Measurements from ENCODE around the gene MCOLN1. TPM values are rescaled to one million over a fixed set of nuclear protein-coding genes. Genes with fewer than 3 reads are reported as not detected.

The MCOLN1 gene
- total and polyA plus RNA-seq, 2 of the 8 experiments (the other 6 are each of a cell fraction or from before 2014, with no cell fraction given), result 19.1 to 40.0 TPM

DNA sequence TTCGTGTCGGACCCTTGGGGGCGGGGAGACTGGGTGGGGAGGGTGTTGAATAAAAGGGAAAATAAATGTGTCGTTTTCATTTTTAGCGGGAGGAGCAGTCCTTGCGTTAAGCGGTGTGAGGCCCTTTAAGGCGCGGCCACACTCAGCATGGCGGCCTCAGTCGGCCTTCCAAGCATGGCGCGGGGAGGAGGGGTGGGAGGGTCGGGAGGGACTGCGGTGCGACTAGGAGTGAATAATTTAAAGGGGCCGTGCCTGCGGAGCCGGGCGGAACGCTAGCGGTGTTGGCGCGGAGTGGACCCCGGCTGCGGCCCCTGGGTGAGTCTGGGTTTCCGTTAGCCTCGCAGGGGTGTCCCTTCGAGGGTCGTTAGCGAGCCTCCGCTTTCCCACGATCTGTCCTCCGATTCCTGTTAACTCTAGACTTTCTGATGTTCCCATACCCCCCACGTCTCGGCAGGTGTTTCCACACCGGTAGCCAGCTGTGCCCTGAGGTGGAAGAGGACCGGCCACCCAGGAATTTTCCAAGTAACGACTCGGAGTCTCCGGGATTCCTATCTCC, 11.6 kb downstream of the MCOLN1 start:
- H2AFZ ChIP-seq (ENCODE audit: low read length), result no peak overlapping the region
- peak overlapping the region in 3 of 4 experiments; percentile 51 to 74 (median 54); a peak in 5 of 7 replicates for H3K9ac ChIP-seq (replicated peaks in 1 of 4; ENCODE audit: extremely low read depth in 1 of 4, low read depth in 3 of 4, low read length in 3 of 4)
- peaks cover 0 to 6% (median 3%) of the 10 kb centered on the region in 4 experiments; a peak in 4 of 7 replicates for H3K4me1 ChIP-seq (replicated peaks in 1 of 4; ENCODE audit: control insufficient read depth in 3 of 4, insufficient read depth in 4 of 4, low read length in 3 of 4)
- peak overlapping the region; percentile 49 for H3K56ac ChIP-seq (replicated peaks; ENCODE audit: insufficient read length, low read depth, low read length)
- no peak overlapping the region for H2AK5ac ChIP-seq (ENCODE audit: low read depth, low read length)
- no peak overlapping the region for H2BK120ac ChIP-seq (replicated peaks; ENCODE audit: low read depth, low read length)
- FAIRE-seq (no peak), DNase-seq (ENCODE audit: low read depth in 1 of 2, low spot score in 2 of 2) (peak; percentile 56 to 80)
- peak overlapping the region; percentile 76 to 98 (median 93) for H3K4me3 ChIP-seq (ENCODE audit: extremely low read depth in 1 of 4, insufficient read depth in 2 of 4, low read depth in 3 of 4, low read length in 4 of 4)
- H2BK15ac ChIP-seq (ENCODE audit: low read length), result 0 out of 2 replicates have a peak overlapping the region, but pooled peaks have one; percentile 83
- no peak overlapping the region for H3K14ac ChIP-seq (ENCODE audit: insufficient read length)
- H3K23ac ChIP-seq (ENCODE audit: insufficient read length), result no peak overlapping the region
- no peaks in the 10 kb centered on the region for H3K27me3 ChIP-seq (replicated peaks in 1 of 4; ENCODE audit: control insufficient read depth in 3 of 4, extremely low read depth in 1 of 4, insufficient read depth in 3 of 4, low read length in 3 of 4)
- POLR2A ChIA-PET (ENCODE audit: partially characterized antibody), result interaction anchor here (1.0 to 7.6 kb wide), 10 partner anchors 9 to 56 kb away, joined by 3 to 80 read pairs (median 5); partner anchors contain the start of genes MCOLN1 and ZNF358
- peak overlapping the region; percentile 6 for H3K4ac ChIP-seq (replicated peaks; ENCODE audit: insufficient read length, low read depth, low read length)
- CTCF ChIA-PET (ENCODE audit: partially characterized antibody), result interaction anchor here (1.2 to 1.5 kb wide), 6 partner anchors 10 to 147 kb away, joined by 3 to 6 read pairs (median 4); partner anchors contain the start of gene MCOLN1
- H3K79me2 ChIP-seq (ENCODE audit: control insufficient read depth in 1 of 2, insufficient read depth in 2 of 2, low read length in 2 of 2), result no peaks in the 10 kb centered on the region
- H2BK5ac ChIP-seq (ENCODE audit: low read depth, low read length), result peak overlapping the region; percentile 63; the same call in 1 of the 2 replicates
- peak overlapping the region; percentile 29 for H4K91ac ChIP-seq (replicated peaks; ENCODE audit: insufficient read length, low read length)
- H4K20me1 ChIP-seq (replicated peaks in 1 of 2; ENCODE audit: control insufficient read depth in 1 of 2, insufficient read depth in 2 of 2, low read length in 2 of 2), result no peaks in the 10 kb centered on the region
- peak overlapping the region; percentile 55 for H4K5ac ChIP-seq (ENCODE audit: insufficient read length, low read depth, low read length)
- H3K79me1 ChIP-seq (ENCODE audit: low read depth, low read length), result no peaks in the 10 kb centered on the region
- H3K23me2 ChIP-seq (ENCODE audit: low read depth, low read length), result no peaks in the 10 kb centered on the region; the same call in 1 of the 2 replicates
- H3K9me3 ChIP-seq (ENCODE audit: insufficient read depth in 2 of 2, low read depth in 1 of 2, low read length in 1 of 2), result no peaks in the 10 kb centered on the region
- H2BK20ac ChIP-seq (ENCODE audit: low read length), result no peak overlapping the region
- H3K4me2 ChIP-seq (ENCODE audit: insufficient read depth in 1 of 2, low read depth in 2 of 2, low read length in 2 of 2), result peak overlapping the region; percentile 71 to 86
- peak overlapping the region; percentile 72; the same call in 1 of the 2 replicates for H2BK12ac ChIP-seq (ENCODE audit: low read depth, low read length)
- H3K18ac ChIP-seq (ENCODE audit: extremely low read depth, low read length), result peak overlapping the region; percentile 80
- H3K27ac ChIP-seq (ENCODE audit: low read depth, low read length), result peak overlapping the region; percentile 39
- peak overlapping the region; percentile 76; the same call in 1 of the 2 replicates for H4K8ac ChIP-seq (ENCODE audit: extremely low read depth, insufficient read depth, low read length)
- 3% methylated on average over 9 of the region's 41 CpGs; no CpG with 5 or more reads in 1 of the 2 experiments for WGBS, 2 experiments (ENCODE audit: extremely low coverage in 1 of 2, insufficient coverage in 1 of 2, insufficient read length in 1 of 2, insufficient replicate concordance in 2 of 2, low coverage in 1 of 2, low lambda C conversion rate in 2 of 2, missing lambda C conversion rate in 1 of 2)
- H3K36me3 ChIP-seq (ENCODE audit: control insufficient read depth in 2 of 4, insufficient read depth in 4 of 4, low read length in 3 of 4), result peaks cover 0 to 9% (median 3%) of the 10 kb centered on the region in 4 experiments; a peak in 4 of 8 replicates
- peak; percentile 10 for TF ChIP-seq KDM4A (IDR thresholded peaks at IDR 0.05; ENCODE audit: low read depth, low read length, severe bottlenecking)
- no peak; the same call in 1 of the 2 replicates for TF ChIP-seq SP4 (IDR thresholded peaks at IDR 0.05; ENCODE audit: low read length)
- TF ChIP-seq RNF2 (IDR thresholded peaks at IDR 0.05; ENCODE audit: borderline replicate concordance, low read depth, low read length, missing control alignments, poor library complexity, severe bottlenecking), result no peak
- TF ChIP-seq SP1 (IDR thresholded peaks at IDR 0.05; ENCODE audit: low read depth, low read length), result peak; percentile 44; the same call in 1 of the 2 replicates
- peak in 1 of 2 experiments; percentile 57; a peak in 1 of 3 replicates for TF ChIP-seq POLR2A (IDR thresholded peaks at IDR 0.05; ENCODE audit: control extremely low read depth in 1 of 2, low read depth in 2 of 2, low read length in 2 of 2)
- TF ChIP-seq POLR2AphosphoS5 (IDR thresholded peaks at IDR 0.05; ENCODE audit: low read depth, low read length), result peak; percentile 24; the same call in 1 of the 2 replicates
- TF ChIP-seq, protein P1, sequence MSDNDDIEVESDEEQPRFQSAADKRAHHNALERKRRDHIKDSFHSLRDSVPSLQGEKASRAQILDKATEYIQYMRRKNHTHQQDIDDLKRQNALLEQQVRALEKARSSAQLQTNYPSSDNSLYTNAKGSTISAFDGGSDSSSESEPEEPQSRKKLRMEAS (IDR thresholded peaks at IDR 0.05), result peak; percentile 69
- TF ChIP-seq SIX5 (IDR thresholded peaks at IDR 0.05; ENCODE audit: low read depth, low read length), result peak; percentile 39
- TF ChIP-seq, protein P2, sequence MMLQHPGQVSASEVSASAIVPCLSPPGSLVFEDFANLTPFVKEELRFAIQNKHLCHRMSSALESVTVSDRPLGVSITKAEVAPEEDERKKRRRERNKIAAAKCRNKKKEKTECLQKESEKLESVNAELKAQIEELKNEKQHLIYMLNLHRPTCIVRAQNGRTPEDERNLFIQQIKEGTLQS (IDR thresholded peaks at IDR 0.05; ENCODE audit: insufficient read depth, low read depth, low read length), result no peak
- TF ChIP-seq, protein P3, sequence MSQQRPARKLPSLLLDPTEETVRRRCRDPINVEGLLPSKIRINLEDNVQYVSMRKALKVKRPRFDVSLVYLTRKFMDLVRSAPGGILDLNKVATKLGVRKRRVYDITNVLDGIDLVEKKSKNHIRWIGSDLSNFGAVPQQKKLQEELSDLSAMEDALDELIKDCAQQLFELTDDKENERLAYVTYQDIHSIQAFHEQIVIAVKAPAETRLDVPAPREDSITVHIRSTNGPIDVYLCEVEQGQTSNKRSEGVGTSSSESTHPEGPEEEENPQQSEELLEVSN (IDR thresholded peaks at IDR 0.05), result peak; percentile 51
- peak; percentile 99 for TF ChIP-seq YY1 (IDR thresholded peaks at IDR 0.05; ENCODE audit: low read depth, low read length)
